Endothelial cell of umbilical vein (primary cell): ENCODE measurements around the gene KCNJ2. TPM values are rescaled to one million over a fixed set of nuclear protein-coding genes. Genes with fewer than 3 reads are reported as not detected.

Experiments
- BruUV-seq: library from RNA; stranded (reverse); fragments of 400-500 nt; replicated peaks from 2 replicates; lab custom pipeline; 2021; lab: Mats Ljungman, UMichigan
- CTCF ChIA-PET: fragments of 300-600, 350-600 bp; sonication (Branson Sonifier 250); formaldehyde crosslinking; loops from one replicate; lab custom pipeline; 2021; ENCODE audit warnings: antibody characterized with exemption, inconsistent platforms; lab: Charles Lee
- POLR2A ChIA-PET: fragments of 300-600, 350-600 bp; sonication (Branson Sonifier 250); formaldehyde crosslinking; loops from one replicate; lab custom pipeline; 2021; ENCODE audit warnings: antibody characterized with exemption, inconsistent platforms; lab: Charles Lee
- DNase-seq: peaks from one replicate; pipeline ENCODE4 v3.0.0-alpha.2; 2011; ENCODE audit warnings: low read depth, low spot score
- FAIRE-seq: peaks from 2 replicates; lab custom pipeline; 2011; peaks lifted over from hg19 to GRCh38; lab: Jason Lieb, UNC
- H2AFZ ChIP-seq: 2 replicates; pipeline ENCODE4 v1.6.0; 2012; ENCODE audit warnings: low read depth, low read length, control low read depth, inconsistent platforms
- H3K27ac ChIP-seq: 2 replicates; pipeline ENCODE4 v1.5.1; 2011; ENCODE audit warnings: low read depth, mild to moderate bottlenecking, control low read depth, low read length, moderate library complexity; ENCODE audit not compliant: insufficient read depth
- H3K27me3 ChIP-seq, 2 experiments: 2 replicates each; pipeline versions ENCODE4 v1.6.0 to v1.6.1; 2011; ENCODE audit warnings: low read length in 2 of 2, mixed read lengths in 1 of 2; ENCODE audit not compliant: control insufficient read depth in 2 of 2, insufficient read depth in 2 of 2
- H3K36me3 ChIP-seq, 2 experiments: 2 replicates in 1 of 2; 3 replicates in 1 of 2; pipeline ENCODE4 v1.5.1; 2011; ENCODE audit warnings: low read length in 2 of 2, mild to moderate bottlenecking in 1 of 2, moderate library complexity in 1 of 2; ENCODE audit not compliant: control insufficient read depth in 2 of 2, insufficient read depth in 2 of 2; ENCODE audit errors: extremely low read depth in 1 of 2
- H3K4me1 ChIP-seq: 3 replicates; pipeline ENCODE4 v1.5.1; 2011; ENCODE audit warnings: mild to moderate bottlenecking, low read length; ENCODE audit not compliant: control insufficient read depth, insufficient read depth; ENCODE audit errors: extremely low read depth
- H3K4me2 ChIP-seq: 2 replicates; pipeline ENCODE4 v1.6.1; 2011; ENCODE audit warnings: low read length, control low read depth, mixed read lengths; ENCODE audit not compliant: insufficient read depth
- H3K4me3 ChIP-seq, 3 experiments: fragments of 200-600 bp in 1 of 3; sonication (generic), shearing (Covaris generic) in 1 of 3; replicated peaks in 1 of 3; 2 replicates each; pipeline ENCODE4 v1.5.1; 2011 to 2016; ENCODE audit warnings: control low read depth in 3 of 3, low read length in 3 of 3, mild to moderate bottlenecking in 2 of 3, inconsistent platforms in 1 of 3, low read depth in 1 of 3, moderate library complexity in 1 of 3; ENCODE audit not compliant: insufficient read depth in 1 of 3
- H3K79me2 ChIP-seq: 2 replicates; pipeline ENCODE4 v1.6.0; 2012; ENCODE audit warnings: low read length, inconsistent platforms; ENCODE audit not compliant: control insufficient read depth, insufficient read depth
- H3K9ac ChIP-seq: replicated peaks from 2 replicates; pipeline ENCODE3; 2011; ENCODE audit warnings: low read length, control low read depth; ENCODE audit not compliant: insufficient read depth; ENCODE audit errors: extremely low read depth
- H3K9me1 ChIP-seq: replicated peaks from 3 replicates; pipeline ENCODE4 v1.6.0; 2011; ENCODE audit warnings: mild to moderate bottlenecking, low read length; ENCODE audit not compliant: control insufficient read depth, insufficient read depth; ENCODE audit errors: extremely low read depth
- H3K9me3 ChIP-seq: replicated peaks from 2 replicates; pipeline ENCODE4 v1.5.1; 2012; ENCODE audit warnings: low read length, inconsistent platforms; ENCODE audit not compliant: control insufficient read depth, insufficient read depth
- H4K20me1 ChIP-seq: replicated peaks from 2 replicates; pipeline ENCODE3; 2011; ENCODE audit warnings: mild to moderate bottlenecking, low read length; ENCODE audit not compliant: control insufficient read depth, insufficient read depth; ENCODE audit errors: extremely low read depth
- EZH2 ChIP-seq: IDR thresholded peaks from 2 replicates; pipeline ENCODE4 v1.6.1; 2012; ENCODE audit warnings: borderline replicate concordance, low read depth, mild to moderate bottlenecking, moderate library complexity, low read length, inconsistent platforms; ENCODE audit not compliant: severe bottlenecking
- FOS ChIP-seq: IDR thresholded peaks from 2 replicates; pipeline ENCODE4 v1.6.1; 2011; ENCODE audit warnings: mild to moderate bottlenecking, low read length, moderate library complexity, borderline replicate concordance; ENCODE audit not compliant: insufficient read depth
- GATA2 ChIP-seq: IDR thresholded peaks from 2 replicates; pipeline ENCODE4 v1.7.0; 2011; ENCODE audit warnings: low read depth, mild to moderate bottlenecking, moderate library complexity, mixed read lengths, low read length; ENCODE audit not compliant: insufficient read length, insufficient read depth
- JUN ChIP-seq: IDR thresholded peaks from 2 replicates; pipeline ENCODE4 v1.6.1; 2011; ENCODE audit warnings: borderline replicate concordance, low read depth; ENCODE audit not compliant: insufficient read length, insufficient read depth
- MYC ChIP-seq: IDR thresholded peaks from one replicate; pipeline ENCODE4 v1.6.1; 2011; ENCODE audit warnings: mild to moderate bottlenecking, low read depth, low read length
- POLR2A ChIP-seq: IDR thresholded peaks from 2 replicates; pipeline ENCODE4 v1.6.1; 2012; ENCODE audit warnings: low read depth, mild to moderate bottlenecking, control low read depth, low read length
- POLR2AphosphoS5 ChIP-seq: IDR thresholded peaks from 2 replicates; pipeline ENCODE4 v1.6.1; 2012; ENCODE audit warnings: low read depth, mild to moderate bottlenecking, control low read depth, low read length, moderate library complexity; ENCODE audit not compliant: insufficient read depth
- dilution Hi-C: fragments of 300-500 bp; cut with MboI; formaldehyde crosslinking; loops from one replicate; pipeline ENCODE4 v1.15.0; 2019; ENCODE audit warnings: low sequenced_read_pairs; ENCODE audit not compliant: extremely low pct_ligation_motif_present
- intact Hi-C: fragments of 100-400 bp; cut with micrococcal nuclease; formaldehyde crosslinking; loops from one replicate; pipeline ENCODE4 v1.10.0; 2022
- polyA plus RNA-seq, 4 experiments: library from polyadenylated mRNA; depleted of rRNA in 3 of 4; stranded (reverse) in 3 of 4; unstranded in 1 of 4; fragments of >200 nt; gene quantifications; 2 replicates each; pipeline versions ENCODE4 v1.2.1 to v1.2.3, GENCODE V29; 2011 to 2012; ENCODE audit warnings: missing spikeins in 1 of 4
- total RNA-seq: library from RNA; stranded (reverse); gene quantifications from 2 replicates; pipeline ENCODE4 v1.2.3, GENCODE V29; 2021
- TF ChIP-seq, protein P1 (sequence below), 2 donors: IDR thresholded peaks; 1 replicate in 1 of 2; 2 replicates in 1 of 2; pipeline ENCODE4 v1.5.1; 2011; ENCODE audit warnings: low read length in 2 of 2, mild to moderate bottlenecking in 2 of 2, moderate library complexity in 2 of 2, control low read depth in 1 of 2, inconsistent platforms in 1 of 2, low read depth in 1 of 2; ENCODE audit not compliant: insufficient read depth in 1 of 2; ENCODE audit errors: extremely low read depth in 1 of 2

KCNJ2 gene
- total and polyA plus RNA-seq, 2 donors (not counting 3 experiments of a cell fraction or from before 2014, with no cell fraction given), result 8.3 to 11.5 TPM

DNA sequence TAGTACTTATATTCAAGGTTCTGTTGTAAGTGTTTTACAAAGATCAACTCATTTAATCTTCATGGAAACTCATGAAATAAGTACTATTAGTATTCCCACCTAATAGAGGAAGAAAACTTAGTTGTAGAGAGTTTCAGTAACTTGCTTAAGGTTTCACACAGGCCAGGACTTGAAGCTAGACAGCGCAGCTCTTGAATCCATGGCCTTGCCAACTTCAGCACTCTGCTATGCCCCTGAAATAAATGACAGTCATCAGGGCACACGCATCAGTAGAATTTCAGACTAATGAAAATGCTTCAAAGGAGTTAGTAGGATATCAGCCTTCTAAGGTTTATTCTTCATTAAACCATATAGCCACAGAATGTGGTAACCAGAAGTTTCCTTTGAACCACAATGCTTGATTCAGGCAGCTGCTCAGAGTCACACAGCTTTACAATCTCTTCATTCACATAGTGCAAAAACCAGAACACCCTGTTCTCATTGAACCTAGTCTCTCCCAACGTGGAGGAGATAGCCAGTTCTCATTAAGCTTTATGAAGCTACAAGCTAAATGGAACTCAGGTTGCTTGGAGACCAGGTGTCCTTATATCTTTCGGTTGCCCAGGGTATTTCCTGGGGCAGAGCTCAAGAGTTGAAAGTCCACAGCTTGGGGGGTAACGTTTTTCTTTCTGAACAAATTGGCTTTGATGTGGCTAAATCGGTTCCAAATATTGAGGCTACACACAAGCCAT is 39.7 kb downstream of the KCNJ2 start:
- DNase-seq (no peak), FAIRE-seq (peak; percentile 18)
- H3K36me3 ChIP-seq, result no peaks in the 10 kb centered on the region
- ChIA-PET CTCF (no interaction called here), POLR2A (no interaction called here)
- no peak overlapping the region for H2AFZ ChIP-seq
- H3K4me1 ChIP-seq, result no peaks in the 10 kb centered on the region
- no peaks in the 10 kb centered on the region for H3K9me1 ChIP-seq
- no TSS peak for BruUV-seq
- no peak overlapping the region for H3K9ac ChIP-seq
- no peaks in the 10 kb centered on the region for H3K79me2 ChIP-seq
- no peak overlapping the region for H3K27ac ChIP-seq
- no peaks in the 10 kb centered on the region for H3K9me3 ChIP-seq
- H3K4me3 ChIP-seq, result no peak overlapping the region
- intact Hi-C loops, result no loop called here
- H3K4me2 ChIP-seq, result no peak overlapping the region
- no peaks in the 10 kb centered on the region for H4K20me1 ChIP-seq
- dilution Hi-C loops, result no loop called here
- H3K27me3 ChIP-seq, result no peaks in the 10 kb centered on the region
- TF ChIP-seq POLR2A (no peak), EZH2 (no peak), MYC (no peak), FOS (no peak)
- TF ChIP-seq, protein P1, sequence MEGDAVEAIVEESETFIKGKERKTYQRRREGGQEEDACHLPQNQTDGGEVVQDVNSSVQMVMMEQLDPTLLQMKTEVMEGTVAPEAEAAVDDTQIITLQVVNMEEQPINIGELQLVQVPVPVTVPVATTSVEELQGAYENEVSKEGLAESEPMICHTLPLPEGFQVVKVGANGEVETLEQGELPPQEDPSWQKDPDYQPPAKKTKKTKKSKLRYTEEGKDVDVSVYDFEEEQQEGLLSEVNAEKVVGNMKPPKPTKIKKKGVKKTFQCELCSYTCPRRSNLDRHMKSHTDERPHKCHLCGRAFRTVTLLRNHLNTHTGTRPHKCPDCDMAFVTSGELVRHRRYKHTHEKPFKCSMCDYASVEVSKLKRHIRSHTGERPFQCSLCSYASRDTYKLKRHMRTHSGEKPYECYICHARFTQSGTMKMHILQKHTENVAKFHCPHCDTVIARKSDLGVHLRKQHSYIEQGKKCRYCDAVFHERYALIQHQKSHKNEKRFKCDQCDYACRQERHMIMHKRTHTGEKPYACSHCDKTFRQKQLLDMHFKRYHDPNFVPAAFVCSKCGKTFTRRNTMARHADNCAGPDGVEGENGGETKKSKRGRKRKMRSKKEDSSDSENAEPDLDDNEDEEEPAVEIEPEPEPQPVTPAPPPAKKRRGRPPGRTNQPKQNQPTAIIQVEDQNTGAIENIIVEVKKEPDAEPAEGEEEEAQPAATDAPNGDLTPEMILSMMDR (IDR thresholded peaks at IDR 0.05; ENCODE audit: extremely low read depth in 1 of 2, insufficient read depth in 1 of 2, low read depth in 1 of 2, low read length in 2 of 2), result no peak

DNA sequence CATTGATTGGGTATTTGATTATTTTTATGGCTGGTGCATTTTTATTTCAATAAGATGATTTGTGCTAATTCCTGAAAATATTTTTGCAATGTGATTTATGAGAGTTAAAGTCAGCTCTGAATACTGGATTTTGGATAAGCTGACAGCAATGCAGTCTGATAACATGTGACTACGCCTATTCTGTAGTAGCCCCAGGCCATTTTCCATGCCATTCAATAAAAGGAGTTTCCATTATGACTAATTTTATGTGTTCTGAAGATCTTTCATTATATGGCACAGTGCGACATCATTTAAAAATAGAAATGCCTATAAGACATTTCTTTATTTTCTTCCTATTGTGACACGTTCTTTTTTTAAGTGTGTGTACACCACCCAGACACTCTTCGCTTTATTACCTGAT is 46.3 kb downstream of the KCNJ2 start:
- Histone ChIP-seq H3K36me3 (no peaks in the 10 kb centered on the region), H3K4me2 (no peak overlapping the region), H3K4me3 (no peak overlapping the region), H2AFZ (no peak overlapping the region), H3K9me1 (no peaks in the 10 kb centered on the region), H3K79me2 (no peaks in the 10 kb centered on the region), H3K27me3 (no peaks in the 10 kb centered on the region), H3K9me3 (no peaks in the 10 kb centered on the region), H3K4me1 (no peaks in the 10 kb centered on the region), H3K27ac (no peak overlapping the region), H3K9ac (no peak overlapping the region), H4K20me1 (no peaks in the 10 kb centered on the region)
- TF ChIP-seq POLR2AphosphoS5 (no peak), JUN (no peak), POLR2A (no peak), GATA2 (no peak)
- TF ChIP-seq, protein P1 (IDR thresholded peaks at IDR 0.05; ENCODE audit: extremely low read depth in 1 of 2, insufficient read depth in 1 of 2, low read depth in 1 of 2, low read length in 2 of 2), result no peak
- POLR2A ChIA-PET, result no interaction called here
- intact Hi-C loops, result no loop called here
- CTCF ChIA-PET, result no interaction called here
- no TSS peak for BruUV-seq
- no peak for FAIRE-seq
- dilution Hi-C loops, result no loop called here
- DNase-seq, result no peak
